Panc1 (cell line): ENCODE measurements around the gene PSMD1. TPM values are rescaled to one million over a fixed set of nuclear protein-coding genes. Genes with fewer than 3 reads are reported as not detected.
A peak's percentile ranks its signal among the peaks of the same experiment; 100 is the strongest.
"Not testable (repeated sequence)": the region's sequence is repeated elsewhere in the genome, so short reads cannot be mapped to it uniquely, and the experiment has no call there.

Experiments used
- ATAC-seq: fragments of 200-7000 bp; cut with Tn5 transposase; 2 replicates; pipeline ENCODE4 v1.9.1; 2020; ENCODE audit warnings: mild to moderate bottlenecking, moderate library complexity
- BruUV-seq: library from RNA; stranded (reverse); fragments of 400-500 nt; replicated peaks from 2 replicates; lab custom pipeline; 2021; lab: Mats Ljungman, UMichigan
- CTCF ChIA-PET: fragments of 300-600 bp; sonication (Branson Sonifier 250); formaldehyde crosslinking; loops from one replicate; lab custom pipeline; 2022; ENCODE audit warnings: antibody characterized with exemption; lab: Charles Lee
- POLR2A ChIA-PET: fragments of 300-600 bp; sonication (Branson Sonifier 250); formaldehyde crosslinking; loops from one replicate; lab custom pipeline; 2022; ENCODE audit warnings: antibody characterized with exemption; lab: Charles Lee
- DNase-seq: peaks from one replicate; pipeline ENCODE4 v3.0.0-alpha.2; 2010; ENCODE audit warnings: low read depth, low spot score
- H3K27ac ChIP-seq: 2 replicates; pipeline ENCODE4 v1.5.1; 2011; ENCODE audit warnings: mild to moderate bottlenecking, low read length, inconsistent platforms
- H3K27me3 ChIP-seq: fragments of 200-500 bp; sonication (Bioruptor generic); 2 replicates; pipeline ENCODE4 v1.6.0; 2014; ENCODE audit warnings: low read length, inconsistent platforms; ENCODE audit not compliant: control insufficient read depth, insufficient read depth
- H3K36me3 ChIP-seq: fragments of 200-500 bp; sonication (Bioruptor generic); 2 replicates; pipeline ENCODE4 v1.5.1; 2014; ENCODE audit warnings: inconsistent platforms, mild to moderate bottlenecking, low read length, moderate library complexity; ENCODE audit not compliant: control insufficient read depth, insufficient read depth
- H3K4me1 ChIP-seq: 2 replicates; pipeline ENCODE4 v1.5.1; 2011; ENCODE audit warnings: inconsistent platforms, mild to moderate bottlenecking, low read length, moderate library complexity; ENCODE audit not compliant: control insufficient read depth, insufficient read depth
- H3K4me3 ChIP-seq, 2 experiments: 2 replicates each; pipeline ENCODE4 v1.5.1; 2011 to 2012; ENCODE audit warnings: low read depth in 2 of 2, low read length in 2 of 2, mild to moderate bottlenecking in 2 of 2, inconsistent platforms in 1 of 2, moderate library complexity in 1 of 2
- H3K9me3 ChIP-seq: fragments of 200-500 bp; sonication (Bioruptor generic); 2 replicates; pipeline ENCODE4 v1.5.1; 2014; ENCODE audit warnings: low read depth, mild to moderate bottlenecking, inconsistent platforms, low read length, moderate library complexity; ENCODE audit not compliant: control insufficient read depth, insufficient read depth
- POLR2AphosphoS5 ChIP-seq: IDR thresholded peaks from 2 replicates; pipeline ENCODE4 v1.6.1; 2012; ENCODE audit warnings: mild to moderate bottlenecking, low read depth, low read length, moderate library complexity
- SIN3A ChIP-seq: IDR thresholded peaks from 2 replicates; pipeline ENCODE4 v1.6.1; 2012; ENCODE audit warnings: low read depth, mild to moderate bottlenecking, low read length, moderate library complexity, borderline replicate concordance; ENCODE audit not compliant: insufficient read depth
- TCF7L2 ChIP-seq: IDR thresholded peaks from 2 replicates; pipeline ENCODE4 v1.6.1; 2011; ENCODE audit warnings: mild to moderate bottlenecking, low read depth, low read length, inconsistent platforms
- in situ Hi-C: cut with HindIII; loops from 2 replicates; pipeline ENCODE4 v1.10.0; 2016; ENCODE audit warnings: low sequenced_read_pairs, low pct_unique_long_range_greater_than_20kb
- intact Hi-C: fragments of 100-400 bp; cut with micrococcal nuclease; formaldehyde crosslinking; loops from one replicate; pipeline ENCODE4 v1.10.0; 2022; ENCODE audit not compliant: unreplicated experiment
- total RNA-seq: library from RNA; stranded (reverse); gene quantifications from one replicate; pipeline ENCODE4 v1.2.1, GENCODE V29; 2021; ENCODE audit not compliant: unreplicated experiment
- TF ChIP-seq, protein P1 (sequence below): fragments of 450-650 bp; IDR thresholded peaks from 2 replicates; pipeline ENCODE4 v1.5.1; 2017; ENCODE audit warnings: mild to moderate bottlenecking
- TF ChIP-seq, protein P2 (sequence below), 2 experiments: IDR thresholded peaks; 2 replicates each; pipeline ENCODE4 v1.6.1; 2011 to 2012; ENCODE audit warnings: low read depth in 2 of 2, control low read depth in 1 of 2, low read length in 1 of 2, mild to moderate bottlenecking in 1 of 2, moderate library complexity in 1 of 2; ENCODE audit not compliant: insufficient read depth in 1 of 2

Gene PSMD1
- total RNA-seq, 1 experiment from 2014 or later: 146 TPM

DNA sequence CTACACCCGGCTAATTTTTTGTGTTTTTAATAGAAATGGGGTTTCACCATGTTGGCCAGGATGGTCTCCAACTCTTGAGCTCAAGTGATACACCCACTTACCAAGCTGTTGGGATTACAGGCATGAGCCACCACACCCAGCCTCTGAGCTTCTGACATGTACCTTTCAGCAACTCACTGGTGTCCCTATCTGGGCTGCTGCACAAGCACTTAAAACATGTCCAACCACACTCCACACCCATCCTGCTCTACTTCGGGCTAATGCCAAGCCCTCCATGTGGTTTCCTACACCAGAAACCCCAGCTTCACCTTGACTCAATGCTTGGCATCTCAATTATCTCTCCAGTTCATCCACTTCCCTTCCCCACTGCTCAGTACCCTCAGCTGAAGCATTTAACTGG, 119.4 kb downstream of the PSMD1 start:
- H3K4me3 ChIP-seq: no peak overlapping the region
- ATAC-seq (no peak), DNase-seq (no peak)
- no peaks in the 10 kb centered on the region for H3K9me3 ChIP-seq
- peaks cover 8% of the 10 kb centered on the region; the same call in 1 of the 2 replicates for H3K36me3 ChIP-seq
- no peaks in the 10 kb centered on the region for H3K27me3 ChIP-seq
- in situ Hi-C loops: no loop called here
- intact Hi-C loops: no loop called here
- ChIA-PET POLR2A (no interaction called here), CTCF (no interaction called here)
- no TSS peak for BruUV-seq
- TF ChIP-seq, protein P1, sequence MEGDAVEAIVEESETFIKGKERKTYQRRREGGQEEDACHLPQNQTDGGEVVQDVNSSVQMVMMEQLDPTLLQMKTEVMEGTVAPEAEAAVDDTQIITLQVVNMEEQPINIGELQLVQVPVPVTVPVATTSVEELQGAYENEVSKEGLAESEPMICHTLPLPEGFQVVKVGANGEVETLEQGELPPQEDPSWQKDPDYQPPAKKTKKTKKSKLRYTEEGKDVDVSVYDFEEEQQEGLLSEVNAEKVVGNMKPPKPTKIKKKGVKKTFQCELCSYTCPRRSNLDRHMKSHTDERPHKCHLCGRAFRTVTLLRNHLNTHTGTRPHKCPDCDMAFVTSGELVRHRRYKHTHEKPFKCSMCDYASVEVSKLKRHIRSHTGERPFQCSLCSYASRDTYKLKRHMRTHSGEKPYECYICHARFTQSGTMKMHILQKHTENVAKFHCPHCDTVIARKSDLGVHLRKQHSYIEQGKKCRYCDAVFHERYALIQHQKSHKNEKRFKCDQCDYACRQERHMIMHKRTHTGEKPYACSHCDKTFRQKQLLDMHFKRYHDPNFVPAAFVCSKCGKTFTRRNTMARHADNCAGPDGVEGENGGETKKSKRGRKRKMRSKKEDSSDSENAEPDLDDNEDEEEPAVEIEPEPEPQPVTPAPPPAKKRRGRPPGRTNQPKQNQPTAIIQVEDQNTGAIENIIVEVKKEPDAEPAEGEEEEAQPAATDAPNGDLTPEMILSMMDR: no peak
- TF ChIP-seq TCF7L2 (no peak), SIN3A (no peak), POLR2AphosphoS5 (no peak)
- TF ChIP-seq, protein P2, sequence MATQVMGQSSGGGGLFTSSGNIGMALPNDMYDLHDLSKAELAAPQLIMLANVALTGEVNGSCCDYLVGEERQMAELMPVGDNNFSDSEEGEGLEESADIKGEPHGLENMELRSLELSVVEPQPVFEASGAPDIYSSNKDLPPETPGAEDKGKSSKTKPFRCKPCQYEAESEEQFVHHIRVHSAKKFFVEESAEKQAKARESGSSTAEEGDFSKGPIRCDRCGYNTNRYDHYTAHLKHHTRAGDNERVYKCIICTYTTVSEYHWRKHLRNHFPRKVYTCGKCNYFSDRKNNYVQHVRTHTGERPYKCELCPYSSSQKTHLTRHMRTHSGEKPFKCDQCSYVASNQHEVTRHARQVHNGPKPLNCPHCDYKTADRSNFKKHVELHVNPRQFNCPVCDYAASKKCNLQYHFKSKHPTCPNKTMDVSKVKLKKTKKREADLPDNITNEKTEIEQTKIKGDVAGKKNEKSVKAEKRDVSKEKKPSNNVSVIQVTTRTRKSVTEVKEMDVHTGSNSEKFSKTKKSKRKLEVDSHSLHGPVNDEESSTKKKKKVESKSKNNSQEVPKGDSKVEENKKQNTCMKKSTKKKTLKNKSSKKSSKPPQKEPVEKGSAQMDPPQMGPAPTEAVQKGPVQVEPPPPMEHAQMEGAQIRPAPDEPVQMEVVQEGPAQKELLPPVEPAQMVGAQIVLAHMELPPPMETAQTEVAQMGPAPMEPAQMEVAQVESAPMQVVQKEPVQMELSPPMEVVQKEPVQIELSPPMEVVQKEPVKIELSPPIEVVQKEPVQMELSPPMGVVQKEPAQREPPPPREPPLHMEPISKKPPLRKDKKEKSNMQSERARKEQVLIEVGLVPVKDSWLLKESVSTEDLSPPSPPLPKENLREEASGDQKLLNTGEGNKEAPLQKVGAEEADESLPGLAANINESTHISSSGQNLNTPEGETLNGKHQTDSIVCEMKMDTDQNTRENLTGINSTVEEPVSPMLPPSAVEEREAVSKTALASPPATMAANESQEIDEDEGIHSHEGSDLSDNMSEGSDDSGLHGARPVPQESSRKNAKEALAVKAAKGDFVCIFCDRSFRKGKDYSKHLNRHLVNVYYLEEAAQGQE (IDR thresholded peaks at IDR 0.05; ENCODE audit: insufficient read depth in 1 of 2, low read depth in 2 of 2, low read length in 1 of 2): no peak
- H3K4me1 ChIP-seq: peaks cover 18% of the 10 kb centered on the region
- H3K27ac ChIP-seq: no peak overlapping the region

DNA sequence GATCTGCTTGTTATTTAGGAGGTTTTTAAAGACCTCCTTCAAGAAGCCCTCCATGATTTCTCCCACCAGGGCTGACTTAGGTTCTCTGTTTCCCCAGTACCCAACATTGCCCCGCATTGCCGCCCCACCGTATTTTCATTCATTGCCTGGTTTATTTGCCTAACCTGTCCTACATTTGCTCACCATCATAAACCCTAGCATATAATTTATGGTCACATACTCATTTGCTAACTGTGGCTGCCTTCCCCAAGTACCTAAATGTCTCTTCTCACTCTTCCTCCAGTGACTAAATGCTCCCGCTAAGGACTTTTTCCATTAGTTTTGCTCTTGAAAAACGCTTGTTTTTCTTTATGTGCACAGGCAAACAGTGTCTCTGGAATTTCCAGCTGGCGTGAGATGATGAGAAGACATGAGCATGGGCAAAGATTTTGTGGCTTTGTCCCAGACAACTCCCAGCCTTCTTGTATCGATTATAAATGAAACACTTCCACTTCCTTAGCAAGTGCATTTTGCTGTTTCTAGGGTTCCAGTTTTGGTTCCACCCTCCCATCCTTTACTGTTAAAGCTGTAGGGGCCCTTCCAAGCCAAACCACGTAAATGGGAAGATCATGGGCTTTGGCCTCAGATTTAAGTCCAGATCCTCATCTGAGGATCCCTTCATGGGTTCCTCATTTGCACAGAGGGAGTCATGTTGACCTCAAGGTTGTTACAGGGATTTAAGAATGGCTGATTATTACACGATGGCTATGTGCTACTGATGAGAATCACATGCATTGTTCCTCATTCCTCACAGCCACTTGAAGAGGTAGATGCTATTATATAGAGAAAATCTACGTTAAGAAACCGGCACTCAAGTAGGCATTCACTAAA, 120.7 kb downstream of the PSMD1 start:
- POLR2A ChIA-PET: no interaction called here
- no peak overlapping the region for H3K4me3 ChIP-seq
- H3K27ac ChIP-seq: peak overlapping the region; percentile 30; the same call in 1 of the 2 replicates
- H3K27me3 ChIP-seq: no peaks in the 10 kb centered on the region
- no peaks in the 10 kb centered on the region for H3K9me3 ChIP-seq
- in situ Hi-C loops: no loop called here
- CTCF ChIA-PET: no interaction called here
- no peak for DNase-seq
- H3K4me1 ChIP-seq: peaks cover 30% of the 10 kb centered on the region
- ATAC-seq: no peak
- peaks cover 3% of the 10 kb centered on the region; the same call in 1 of the 2 replicates for H3K36me3 ChIP-seq
- BruUV-seq: no TSS peak
- intact Hi-C loops: no loop called here
- no peak for TF ChIP-seq POLR2AphosphoS5
- TF ChIP-seq, protein P2 (IDR thresholded peaks at IDR 0.05; ENCODE audit: insufficient read depth in 1 of 2, low read depth in 2 of 2, low read length in 1 of 2): no peak
- TF ChIP-seq TCF7L2: no peak
- TF ChIP-seq SIN3A: no peak
- TF ChIP-seq, protein P1: no peak

DNA sequence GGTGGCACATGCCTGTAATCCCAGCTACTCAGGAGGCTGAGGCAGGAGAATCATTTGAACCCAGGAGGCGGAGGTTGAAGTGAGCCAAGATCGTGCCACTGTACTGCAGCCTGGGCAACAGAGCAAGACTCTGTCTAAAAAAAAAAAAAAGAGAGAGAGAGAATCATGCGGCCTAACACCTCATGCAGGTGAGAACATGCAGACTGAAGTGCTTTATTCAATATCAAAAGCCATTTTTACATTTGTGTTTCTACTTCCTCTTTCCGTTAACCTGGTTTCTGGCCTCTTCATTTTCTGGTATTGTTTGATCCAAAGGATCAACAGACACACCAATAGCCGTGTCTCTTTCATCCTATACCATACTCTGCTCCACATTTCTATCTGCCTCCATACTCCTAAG, 122.1 kb downstream of the PSMD1 start:
- not testable (repeated sequence) for DNase-seq, ATAC-seq

More for the DNA sequence above, 122.1 kb downstream of the PSMD1 start:
- H3K27ac ChIP-seq, H3K36me3 ChIP-seq, BruUV-seq, POLR2A ChIA-PET, in situ Hi-C loops, H3K4me3 ChIP-seq, H3K27me3 ChIP-seq, H3K9me3 ChIP-seq, CTCF ChIA-PET, intact Hi-C loops: not testable (repeated sequence)
- peaks cover 32% of the 10 kb centered on the region for H3K4me1 ChIP-seq
